SHP77 treated with DMSO at 0.1 percent for 48 hours (cell line): ENCODE measurements around the gene CDKN2B-AS1.
"Not testable (repeated sequence)": the region's sequence is repeated elsewhere in the genome, so short reads cannot be mapped to it uniquely, and the experiment has no call there.

Experiments
- DNase-seq: peaks from one replicate; lab custom pipeline; 2025; lab: John Stamatoyannopoulos, UW

The CDKN2B-AS1 gene

GRCh38 chr9:21994556-21995005 is at the start of gene CDKN2B-AS1:
Gene CDKN2B-AS1, plus strand, starts transcription at chr9:21994791.
- DNase-seq, result no peak

GRCh38 chr9:21945606-21946005 is 49.0 kb upstream of the CDKN2B-AS1 start:
- no peak for DNase-seq

DNA sequence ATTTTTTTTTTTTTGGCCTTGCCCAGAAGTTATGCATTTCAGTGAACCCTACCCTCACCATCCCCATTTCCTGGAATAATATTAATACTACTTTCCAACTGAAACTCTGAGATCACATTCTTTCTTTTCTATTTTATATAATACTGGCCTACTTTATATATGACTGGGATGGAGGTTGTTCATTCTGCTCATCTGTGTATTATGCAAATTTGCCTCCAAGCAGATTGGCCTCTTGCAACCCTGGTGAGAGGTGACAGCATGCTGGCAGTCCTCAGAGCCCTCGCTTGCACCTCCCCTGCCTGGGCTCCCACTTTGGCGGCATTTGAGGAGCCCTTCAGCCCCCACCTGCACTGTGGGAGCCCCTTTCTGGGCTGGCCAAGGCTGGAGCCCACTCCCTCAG is 35.8 kb upstream of the CDKN2B-AS1 start:
- DNase-seq, result no peak

DNA sequence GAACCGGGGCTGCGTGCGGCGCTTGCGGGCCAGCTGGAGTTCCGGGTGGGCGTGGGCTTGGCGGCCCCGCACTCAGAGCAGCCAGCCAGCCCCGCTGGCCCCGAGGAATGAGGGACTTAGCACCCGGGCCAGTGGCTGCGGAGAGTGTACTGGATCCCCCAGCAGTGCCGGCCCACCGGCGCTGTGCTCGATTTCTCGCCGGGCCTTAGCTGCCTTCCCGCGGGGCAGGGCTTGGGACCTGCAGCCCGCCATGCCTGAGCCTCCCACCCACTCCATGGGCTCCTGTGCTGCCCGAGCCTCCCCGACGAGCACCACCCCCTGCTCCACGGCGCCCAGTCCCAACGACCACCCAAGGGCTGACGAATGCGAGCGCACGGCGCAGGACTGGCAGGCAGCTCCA is 35.3 kb upstream of the CDKN2B-AS1 start:
- not testable (repeated sequence) for DNase-seq

- no peak for DNase-seq
These were observed 33.0 kb upstream of the CDKN2B-AS1 start for GRCh38 chr9:21961569-21961968.

GRCh38 chr9:21964925-21965385 is 29.6 kb upstream of the CDKN2B-AS1 start:
- DNase-seq, result no peak

DNA sequence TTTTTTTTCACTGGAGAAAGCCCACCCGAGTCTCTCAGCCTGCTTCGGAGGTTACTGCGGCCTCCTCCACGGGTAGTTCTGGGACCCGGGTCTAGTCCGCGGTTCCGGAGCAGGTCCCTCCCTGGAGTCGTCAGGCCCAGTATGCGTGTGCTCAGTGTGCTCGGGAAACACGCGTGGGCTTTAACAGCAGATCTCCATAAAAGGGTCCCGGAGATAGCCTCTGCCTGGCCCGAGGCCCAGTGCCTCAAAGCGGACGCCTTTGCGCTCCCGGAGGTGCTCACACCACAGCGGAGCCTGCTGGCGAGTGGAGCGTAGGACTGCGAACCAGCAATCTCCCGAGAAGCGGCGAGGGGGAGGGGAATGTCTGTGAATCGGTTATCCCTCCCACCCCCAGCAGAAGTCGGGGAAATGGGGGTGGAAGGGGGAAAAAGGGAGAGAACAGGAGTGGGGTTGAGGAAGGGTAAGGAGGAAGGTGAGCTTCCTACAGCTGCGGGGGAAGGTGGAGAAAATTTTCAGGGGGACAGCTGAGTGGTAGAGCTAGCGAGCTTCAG is 29.1 kb upstream of the CDKN2B-AS1 start:
- no peak for DNase-seq

- DNase-seq, result no peak
These were observed 28.3 kb upstream of the CDKN2B-AS1 start for GRCh38 chr9:21966140-21966851.

- DNase-seq, result no peak
These were observed 27.4 kb upstream of the CDKN2B-AS1 start for GRCh38 chr9:21967169-21967568.

- DNase-seq, result no peak
These were observed 26.9 kb upstream of the CDKN2B-AS1 start for GRCh38 chr9:21967702-21968101.

GRCh38 chr9:21968331-21969010 is 26.1 kb upstream of the CDKN2B-AS1 start:
- DNase-seq, result no peak

DNA sequence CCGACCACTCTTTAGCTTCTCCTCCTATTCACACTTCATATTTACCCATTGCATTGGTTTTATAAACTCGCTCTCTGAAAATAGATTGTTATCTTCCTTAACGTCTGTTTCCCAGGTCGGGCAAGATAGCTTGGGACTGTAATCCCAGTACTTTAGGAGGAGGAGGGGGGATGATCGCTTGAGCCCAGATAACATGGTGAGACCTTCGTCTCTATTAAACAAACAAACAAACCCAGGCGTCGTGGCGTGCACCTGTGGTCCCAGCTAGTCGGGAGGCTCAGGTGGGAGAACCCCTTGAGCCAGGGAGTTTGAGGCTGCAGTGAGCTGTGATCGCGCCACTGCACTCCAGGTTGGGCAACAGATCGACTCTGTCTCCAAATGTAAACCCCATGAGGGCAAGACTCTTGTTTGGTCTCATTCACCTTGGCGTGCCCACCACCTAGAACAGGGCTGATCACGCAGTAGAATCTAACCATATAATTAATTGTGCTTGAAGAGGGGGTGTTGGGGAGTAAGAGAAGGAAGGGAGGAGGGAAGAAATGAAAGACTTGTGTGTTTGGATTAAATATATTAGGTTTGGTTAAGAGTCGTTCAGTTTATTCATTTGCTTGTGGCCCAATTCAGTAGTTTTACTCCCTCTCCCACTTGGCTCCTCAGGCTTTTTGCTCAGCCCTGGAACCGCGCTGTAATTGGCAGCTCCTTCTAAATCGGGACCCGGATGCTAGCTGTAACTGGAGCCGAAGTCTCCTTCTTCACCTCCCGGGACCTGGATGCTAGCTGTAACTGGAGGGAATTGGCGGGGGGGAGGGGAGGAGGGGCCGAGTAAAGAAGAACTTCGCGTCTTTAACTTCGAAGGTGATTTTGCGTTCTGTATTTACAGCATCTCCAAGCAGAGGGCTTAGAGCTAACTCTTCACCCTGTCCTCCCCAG is 25.3 kb upstream of the CDKN2B-AS1 start:
- no peak for DNase-seq

DNA sequence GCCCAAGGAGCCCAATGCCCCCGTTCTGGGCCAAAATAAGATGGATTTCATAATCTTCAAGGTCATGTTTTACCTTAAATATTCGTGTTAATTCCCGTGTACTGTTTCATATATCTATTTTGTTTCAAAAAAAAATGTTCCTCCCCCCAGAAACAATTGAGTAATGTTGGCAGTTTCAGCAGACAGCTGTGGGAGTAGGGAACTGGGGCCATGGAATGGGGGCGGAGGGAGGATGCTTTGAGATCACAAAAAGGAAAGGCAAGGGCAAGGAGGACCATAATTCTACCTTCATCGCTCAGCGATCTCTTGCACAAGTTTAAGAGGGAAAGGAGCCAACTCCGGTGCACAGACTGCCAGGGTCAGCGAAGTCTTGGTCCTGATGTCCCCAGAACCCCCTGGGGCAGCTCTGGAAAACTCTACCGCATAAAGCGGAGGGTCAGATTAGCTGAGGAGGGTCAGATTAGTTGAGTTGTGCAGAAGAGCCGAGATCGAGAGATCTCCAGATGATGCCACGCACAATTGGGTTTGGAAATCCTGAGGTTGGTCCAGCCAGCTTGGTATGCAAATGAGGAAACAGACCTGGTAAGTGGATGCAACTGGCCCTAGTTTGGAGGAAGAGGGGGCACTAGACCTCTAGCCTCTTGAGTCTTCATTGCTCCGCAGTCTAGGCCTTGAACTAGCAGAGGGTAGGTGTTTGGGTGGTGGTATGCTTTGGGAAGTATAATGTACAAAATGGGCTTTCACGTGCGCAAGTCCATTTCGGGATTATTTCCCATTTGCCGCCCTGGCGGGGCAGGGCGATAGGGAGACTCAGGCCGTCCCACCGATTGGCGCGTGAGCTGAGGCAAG is 24.4 kb upstream of the CDKN2B-AS1 start:
- no peak for DNase-seq

DNA sequence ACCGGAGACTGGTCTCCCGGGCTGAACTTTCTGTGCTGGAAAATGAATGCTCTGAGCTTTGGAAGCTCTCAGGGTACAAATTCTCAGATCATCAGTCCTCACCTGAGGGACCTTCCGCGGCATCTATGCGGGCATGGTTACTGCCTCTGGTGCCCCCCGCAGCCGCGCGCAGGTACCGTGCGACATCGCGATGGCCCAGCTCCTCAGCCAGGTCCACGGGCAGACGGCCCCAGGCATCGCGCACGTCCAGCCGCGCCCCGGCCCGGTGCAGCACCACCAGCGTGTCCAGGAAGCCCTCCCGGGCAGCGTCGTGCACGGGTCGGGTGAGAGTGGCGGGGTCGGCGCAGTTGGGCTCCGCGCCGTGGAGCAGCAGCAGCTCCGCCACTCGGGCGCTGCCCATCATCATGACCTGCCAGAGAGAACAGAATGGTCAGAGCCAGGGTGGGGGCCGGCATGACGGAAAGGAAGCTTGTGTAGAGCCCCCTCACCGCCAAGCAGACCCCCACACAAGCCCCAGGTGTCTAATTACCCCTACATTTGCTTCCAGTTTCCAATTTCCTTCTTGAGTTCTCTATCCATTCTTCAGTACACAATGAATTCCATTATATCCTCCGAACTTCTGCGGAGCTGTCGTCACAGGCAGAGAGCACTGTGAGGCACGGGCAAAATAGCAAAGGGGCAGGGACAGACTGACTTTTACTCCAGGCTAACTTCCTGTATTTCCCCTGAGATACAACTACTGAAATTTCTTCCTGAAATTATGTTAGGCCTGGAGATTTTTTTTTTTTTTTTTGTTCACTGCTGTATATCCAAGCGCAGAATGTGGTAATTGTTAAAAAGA is 23.6 kb upstream of the CDKN2B-AS1 start:
- DNase-seq, result no peak

GRCh38 chr9:21972361-21972760 is 22.2 kb upstream of the CDKN2B-AS1 start:
- no peak for DNase-seq

GRCh38 chr9:21974343-21974721 is 20.3 kb upstream of the CDKN2B-AS1 start:
- no peak for DNase-seq

GRCh38 chr9:21974722-21975409 is 19.7 kb upstream of the CDKN2B-AS1 start:
- peak; percentile 28 for DNase-seq

DNA sequence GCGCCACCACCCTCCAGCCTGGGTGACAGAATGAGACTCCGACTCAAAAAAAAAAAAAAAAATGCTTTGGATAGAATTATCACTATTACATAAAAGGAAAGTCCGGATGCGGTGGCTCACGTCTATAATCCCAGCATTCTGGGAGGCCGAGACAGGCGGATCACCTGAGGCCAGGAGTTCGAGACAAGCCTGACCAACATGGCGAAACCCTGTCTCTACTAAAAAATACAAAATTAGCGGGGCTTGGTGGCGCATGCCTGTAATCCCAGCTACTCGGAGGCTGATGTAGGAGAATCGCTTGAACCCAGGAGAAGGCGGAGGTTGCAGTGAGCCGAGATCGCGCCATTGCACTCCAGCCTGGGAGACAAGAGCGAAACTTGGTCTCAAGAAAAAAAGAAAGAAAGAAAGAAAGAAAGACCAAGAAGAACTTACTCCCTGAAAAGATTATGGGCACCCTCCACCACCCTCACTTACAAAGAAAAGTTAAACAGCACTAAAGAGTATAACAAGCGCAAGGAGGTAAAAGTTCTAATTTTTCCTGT is 18.2 kb upstream of the CDKN2B-AS1 start:
- DNase-seq, result no peak

- DNase-seq, result no peak
These were observed 12.2 kb upstream of the CDKN2B-AS1 start for GRCh38 chr9:21982391-21982790.
